WTC11 (cell line): ENCODE measurements around the gene SYPL1. TPM values are rescaled to one million over a fixed set of nuclear protein-coding genes. Genes with fewer than 3 reads are reported as not detected.

Experiments used
- ARID4B ChIP-seq: sonication (generic); formaldehyde crosslinking; IDR thresholded peaks from 2 replicates; pipeline ENCODE4 v1.8.0; 2023; ENCODE audit warnings: missing genetic modification reagents, mild to moderate bottlenecking, borderline replicate concordance
- CREM ChIP-seq: sonication (generic); formaldehyde crosslinking; IDR thresholded peaks from 2 replicates; pipeline ENCODE4 v1.8.1; 2022; ENCODE audit warnings: mild to moderate bottlenecking, missing genetic modification reagents, moderate library complexity
- CTCF ChIP-seq: fragments of 200-600 bp; IDR thresholded peaks from 2 replicates; pipeline ENCODE4 v1.8.0; 2022; ENCODE audit warnings: antibody characterized with exemption
- E2F4 ChIP-seq: sonication (generic); formaldehyde crosslinking; IDR thresholded peaks from 2 replicates; pipeline ENCODE4 v1.8.1; 2022; ENCODE audit warnings: low read depth, mild to moderate bottlenecking, moderate library complexity, missing genetic modification reagents, borderline replicate concordance
- EMX1 ChIP-seq: fragments of 250-450 bp; sonication (Bioruptor Pico); IDR thresholded peaks from 2 replicates; pipeline ENCODE4 v1.8.0; 2021; ENCODE audit warnings: mild to moderate bottlenecking
- ESRRA ChIP-seq: sonication (generic); formaldehyde crosslinking; IDR thresholded peaks from 2 replicates; pipeline ENCODE4 v1.8.1; 2022; ENCODE audit warnings: mild to moderate bottlenecking, missing genetic modification reagents, borderline replicate concordance
- ETV6 ChIP-seq: sonication (generic); formaldehyde crosslinking; IDR thresholded peaks from 2 replicates; pipeline ENCODE4 v1.8.1; 2022; ENCODE audit warnings: mild to moderate bottlenecking, missing genetic modification reagents
- FOXK1 ChIP-seq: sonication (generic); formaldehyde crosslinking; IDR thresholded peaks from 2 replicates; pipeline ENCODE4 v1.8.0; 2022; ENCODE audit warnings: mild to moderate bottlenecking, moderate library complexity, missing genetic modification reagents
- FOXP1 ChIP-seq: sonication (generic); formaldehyde crosslinking; IDR thresholded peaks from 2 replicates; pipeline ENCODE4 v1.8.0; 2022; ENCODE audit warnings: missing genetic modification reagents, mild to moderate bottlenecking, moderate library complexity, borderline replicate concordance
- IRF2 ChIP-seq: sonication (generic); formaldehyde crosslinking; IDR thresholded peaks from 2 replicates; pipeline ENCODE4 v1.8.0; 2022; ENCODE audit warnings: low read depth, missing genetic modification reagents, borderline replicate concordance
- JUN ChIP-seq: sonication (generic); formaldehyde crosslinking; IDR thresholded peaks from 2 replicates; pipeline ENCODE4 v1.8.0; 2023; ENCODE audit warnings: mild to moderate bottlenecking, missing genetic modification reagents
- MLX ChIP-seq: sonication (generic); formaldehyde crosslinking; IDR thresholded peaks from 2 replicates; pipeline ENCODE4 v1.8.1; 2023; ENCODE audit warnings: mild to moderate bottlenecking, missing genetic modification reagents, moderate library complexity
- MYBL2 ChIP-seq: sonication (generic); formaldehyde crosslinking; IDR thresholded peaks from 2 replicates; pipeline ENCODE4 v1.8.1; 2023; ENCODE audit warnings: mild to moderate bottlenecking, moderate library complexity, missing genetic modification reagents
- NFE2L1 ChIP-seq: sonication (generic); formaldehyde crosslinking; IDR thresholded peaks from 2 replicates; pipeline ENCODE4 v1.8.1; 2023; ENCODE audit warnings: missing genetic modification reagents
- NFYB ChIP-seq: sonication (generic); formaldehyde crosslinking; conservative IDR thresholded peaks from 2 replicates; pipeline ENCODE4 v1.8.0; 2022; ENCODE audit warnings: low read depth, missing genetic modification reagents
- PRDM15 ChIP-seq: sonication (generic); formaldehyde crosslinking; IDR thresholded peaks from 2 replicates; pipeline ENCODE4 v1.8.0; 2022; ENCODE audit warnings: missing genetic modification reagents
- RELA ChIP-seq: sonication (generic); formaldehyde crosslinking; IDR thresholded peaks from 2 replicates; pipeline ENCODE4 v1.8.1; 2022; ENCODE audit warnings: missing genetic modification reagents, mild to moderate bottlenecking, borderline replicate concordance
- TEAD4 ChIP-seq: sonication (generic); formaldehyde crosslinking; IDR thresholded peaks from 2 replicates; pipeline ENCODE4 v1.8.0; 2022; ENCODE audit warnings: mild to moderate bottlenecking, missing genetic modification reagents
- ZNF281 ChIP-seq: sonication (generic); formaldehyde crosslinking; IDR thresholded peaks from 2 replicates; pipeline ENCODE4 v1.8.0; 2023; ENCODE audit warnings: mild to moderate bottlenecking, missing genetic modification reagents
- ZNF317 ChIP-seq: sonication (generic); formaldehyde crosslinking; IDR thresholded peaks from 2 replicates; pipeline ENCODE4 v1.8.1; 2023; ENCODE audit warnings: low read depth, mild to moderate bottlenecking, moderate library complexity, missing genetic modification reagents, borderline replicate concordance
- ZNF423 ChIP-seq: fragments of 250-450 bp; sonication (Bioruptor Pico); IDR thresholded peaks from 2 replicates; pipeline ENCODE4 v2.1.2; 2022; ENCODE audit warnings: mild to moderate bottlenecking, moderate library complexity
- total RNA-seq: library from RNA; stranded (reverse); gene quantifications from 3 replicates; pipeline ENCODE4 v1.2.3, GENCODE V29; 2021
- TF ChIP-seq, protein P1 (sequence below): sonication (generic); formaldehyde crosslinking; IDR thresholded peaks from 2 replicates; pipeline ENCODE4 v1.8.0; 2022; ENCODE audit warnings: mild to moderate bottlenecking, missing genetic modification reagents
- TF ChIP-seq, protein P2 (sequence below): sonication (generic); formaldehyde crosslinking; IDR thresholded peaks from 2 replicates; pipeline ENCODE4 v1.8.0; 2022; ENCODE audit warnings: mild to moderate bottlenecking, missing genetic modification reagents

Gene SYPL1
- total RNA-seq, 1 experiment from 2014 or later: 54.8 TPM

- TF ChIP-seq FOXP1: peak; percentile 31; the same call in 1 of the 2 replicates
- no peak for TF ChIP-seq EMX1
- TF ChIP-seq TEAD4 (CRISPR knock-in tag): peak; percentile 24; the same call in 1 of the 2 replicates
- peak; percentile 69; the same call in 1 of the 2 replicates for TF ChIP-seq JUN (CRISPR knock-in tag)
- peak; percentile 63 for TF ChIP-seq ZNF423 (CRISPR knock-in tag)
- TF ChIP-seq RELA (CRISPR knock-in tag): 0 out of 2 replicates have a peak, but pooled peaks have one; percentile 36
- no peak for TF ChIP-seq MLX (CRISPR knock-in tag)
- 0 out of 2 replicates have a peak, but pooled peaks have one; percentile 11 for TF ChIP-seq NFYB (CRISPR knock-in tag)
- peak; percentile 54; the same call in 1 of the 2 replicates for TF ChIP-seq MYBL2 (CRISPR knock-in tag)
- no peak for TF ChIP-seq CTCF
- TF ChIP-seq ETV6 (CRISPR knock-in tag): 0 out of 2 replicates have a peak, but pooled peaks have one; percentile 42
- TF ChIP-seq PRDM15 (CRISPR knock-in tag): peak; percentile 45; the same call in 1 of the 2 replicates
- TF ChIP-seq IRF2: no peak
- TF ChIP-seq, protein P1, sequence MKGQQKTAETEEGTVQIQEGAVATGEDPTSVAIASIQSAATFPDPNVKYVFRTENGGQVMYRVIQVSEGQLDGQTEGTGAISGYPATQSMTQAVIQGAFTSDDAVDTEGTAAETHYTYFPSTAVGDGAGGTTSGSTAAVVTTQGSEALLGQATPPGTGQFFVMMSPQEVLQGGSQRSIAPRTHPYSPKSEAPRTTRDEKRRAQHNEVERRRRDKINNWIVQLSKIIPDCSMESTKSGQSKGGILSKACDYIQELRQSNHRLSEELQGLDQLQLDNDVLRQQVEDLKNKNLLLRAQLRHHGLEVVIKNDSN: 0 out of 2 replicates have a peak, but pooled peaks have one; percentile 39
- TF ChIP-seq FOXK1 (CRISPR knock-in tag): 0 out of 2 replicates have a peak, but pooled peaks have one; percentile 15
- TF ChIP-seq ZNF317 (CRISPR knock-in tag): no peak
- peak; percentile 67; the same call in 1 of the 2 replicates for TF ChIP-seq ARID4B (CRISPR knock-in tag)
- TF ChIP-seq E2F4 (CRISPR knock-in tag): no peak
- TF ChIP-seq CREM (CRISPR knock-in tag): 0 out of 2 replicates have a peak, but pooled peaks have one; percentile 29
- TF ChIP-seq NFE2L1 (CRISPR knock-in tag): no peak
- TF ChIP-seq ZNF281 (CRISPR knock-in tag): no peak
- TF ChIP-seq, protein P2, sequence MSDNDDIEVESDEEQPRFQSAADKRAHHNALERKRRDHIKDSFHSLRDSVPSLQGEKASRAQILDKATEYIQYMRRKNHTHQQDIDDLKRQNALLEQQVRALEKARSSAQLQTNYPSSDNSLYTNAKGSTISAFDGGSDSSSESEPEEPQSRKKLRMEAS (CRISPR knock-in tag): no peak
- TF ChIP-seq ESRRA (CRISPR knock-in tag): 0 out of 2 replicates have a peak, but pooled peaks have one; percentile 23
Observed at GRCh38 chr7:106111655-106112117, 426 bp downstream of the SYPL1 start (continued).
